Measurements from ENCODE around the gene EZR.

GRCh38 chr6:158850807-158851115, 31.6 kb upstream of the EZR start:
- TF ChIP-seq, protein P1, sequence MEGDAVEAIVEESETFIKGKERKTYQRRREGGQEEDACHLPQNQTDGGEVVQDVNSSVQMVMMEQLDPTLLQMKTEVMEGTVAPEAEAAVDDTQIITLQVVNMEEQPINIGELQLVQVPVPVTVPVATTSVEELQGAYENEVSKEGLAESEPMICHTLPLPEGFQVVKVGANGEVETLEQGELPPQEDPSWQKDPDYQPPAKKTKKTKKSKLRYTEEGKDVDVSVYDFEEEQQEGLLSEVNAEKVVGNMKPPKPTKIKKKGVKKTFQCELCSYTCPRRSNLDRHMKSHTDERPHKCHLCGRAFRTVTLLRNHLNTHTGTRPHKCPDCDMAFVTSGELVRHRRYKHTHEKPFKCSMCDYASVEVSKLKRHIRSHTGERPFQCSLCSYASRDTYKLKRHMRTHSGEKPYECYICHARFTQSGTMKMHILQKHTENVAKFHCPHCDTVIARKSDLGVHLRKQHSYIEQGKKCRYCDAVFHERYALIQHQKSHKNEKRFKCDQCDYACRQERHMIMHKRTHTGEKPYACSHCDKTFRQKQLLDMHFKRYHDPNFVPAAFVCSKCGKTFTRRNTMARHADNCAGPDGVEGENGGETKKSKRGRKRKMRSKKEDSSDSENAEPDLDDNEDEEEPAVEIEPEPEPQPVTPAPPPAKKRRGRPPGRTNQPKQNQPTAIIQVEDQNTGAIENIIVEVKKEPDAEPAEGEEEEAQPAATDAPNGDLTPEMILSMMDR (IDR thresholded peaks at IDR 0.05; ENCODE audit: borderline replicate concordance, extremely low read depth, low read length, poor library complexity, severe bottlenecking) = no peak
- no peak for TF ChIP-seq EZH2 (IDR thresholded peaks at IDR 0.05; ENCODE audit: borderline replicate concordance, low read depth, low read length, severe bottlenecking)
